HG02973 (cell line): ENCODE measurements around the gene SLC13A3.

Experiments used
- ATAC-seq: cut with Tn5 transposase; IDR thresholded peaks from one replicate; pipeline ENCODE4 v1.9.1; 2021; ENCODE audit warnings: moderate library complexity; ENCODE audit not compliant: unreplicated experiment

Gene SLC13A3

DNA sequence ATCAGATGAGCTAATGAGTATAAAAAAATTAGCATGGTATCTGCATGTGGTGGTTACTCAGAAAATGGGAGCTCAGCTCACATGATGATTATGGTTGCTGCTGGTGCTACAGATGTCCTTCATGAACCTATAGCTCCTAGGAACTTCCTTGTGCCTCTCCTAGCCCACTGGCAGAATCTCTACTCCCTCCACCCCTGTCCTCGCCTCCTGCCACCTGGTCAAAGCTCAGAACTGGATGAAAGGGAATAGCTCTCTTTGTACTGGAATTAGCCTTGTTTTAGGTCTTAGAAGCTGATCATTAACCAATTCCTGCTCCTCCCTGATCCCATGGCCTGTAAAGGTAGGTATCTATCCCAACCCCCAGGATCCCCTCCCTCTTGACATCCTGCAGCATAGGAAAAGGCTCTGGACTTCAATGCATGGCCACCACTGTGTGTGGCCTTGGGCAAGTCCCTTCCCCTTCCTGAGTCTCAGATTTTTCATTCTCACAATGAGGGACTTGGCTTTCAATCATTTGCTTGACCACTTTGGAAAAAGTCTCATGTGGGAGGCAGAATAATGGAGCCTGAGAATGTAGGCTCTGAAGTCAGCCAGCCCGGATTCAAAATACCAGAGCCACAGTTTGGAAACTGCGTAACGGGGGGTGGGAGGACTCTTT is 43.9 kb downstream of the SLC13A3 start:
- no peak for ATAC-seq

DNA sequence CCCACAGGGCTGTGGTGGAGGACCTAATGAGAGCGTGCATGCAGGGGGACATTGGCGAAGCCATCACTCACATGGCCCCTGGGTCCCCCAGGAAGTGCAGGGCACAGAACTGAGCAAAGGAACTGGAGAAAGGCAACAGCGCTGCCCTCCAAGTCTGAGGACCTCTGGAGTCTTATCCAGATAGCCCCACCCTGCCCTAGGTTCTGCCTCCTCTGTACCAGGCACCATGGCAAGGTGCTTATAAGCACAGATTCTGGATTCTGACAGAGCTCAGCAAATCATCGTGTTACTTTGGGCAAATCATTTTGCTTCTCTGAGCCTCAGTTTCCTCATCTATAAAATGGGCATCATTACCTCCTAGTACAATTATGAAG is 44.5 kb downstream of the SLC13A3 start:
- ATAC-seq: no peak

DNA sequence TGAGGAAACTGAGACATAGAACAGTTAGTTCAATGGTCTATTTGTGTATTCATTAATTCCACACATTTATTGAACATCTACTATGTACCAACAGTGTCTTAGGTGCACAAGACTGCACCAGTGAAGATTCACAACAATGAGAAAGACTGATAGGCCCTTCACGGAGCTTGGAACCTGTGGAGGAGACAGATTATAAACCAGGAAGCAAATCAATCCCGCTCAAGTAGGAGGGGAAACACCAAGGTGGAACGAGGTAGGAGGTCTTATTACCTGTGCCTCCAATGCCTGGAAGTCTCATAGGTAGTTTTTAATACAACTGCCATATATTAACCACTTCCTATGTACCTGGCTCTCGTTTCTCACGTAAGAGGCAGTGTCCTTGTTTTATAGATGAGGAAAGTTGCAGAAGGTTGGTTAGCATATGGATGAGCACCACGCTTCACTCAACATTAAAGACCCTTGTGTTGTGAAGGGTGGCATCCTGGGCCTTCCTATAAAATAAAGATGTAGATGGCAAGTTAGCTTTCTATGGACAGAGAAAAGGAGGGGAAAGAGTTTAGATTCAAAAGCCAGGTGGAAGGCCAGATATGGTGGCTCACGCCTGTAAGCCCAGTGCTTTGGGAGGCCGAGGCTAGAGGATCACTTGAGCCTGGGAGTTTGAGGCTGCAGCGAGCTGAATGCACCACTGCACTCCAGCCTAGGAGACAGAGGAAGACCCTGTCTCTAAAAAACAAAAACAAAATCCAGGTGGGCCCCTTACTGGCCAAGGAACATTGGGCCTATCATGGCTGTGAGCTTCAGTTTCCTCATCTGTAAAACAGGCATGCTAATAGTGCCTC is 45.1 kb downstream of the SLC13A3 start:
- no peak for ATAC-seq

DNA sequence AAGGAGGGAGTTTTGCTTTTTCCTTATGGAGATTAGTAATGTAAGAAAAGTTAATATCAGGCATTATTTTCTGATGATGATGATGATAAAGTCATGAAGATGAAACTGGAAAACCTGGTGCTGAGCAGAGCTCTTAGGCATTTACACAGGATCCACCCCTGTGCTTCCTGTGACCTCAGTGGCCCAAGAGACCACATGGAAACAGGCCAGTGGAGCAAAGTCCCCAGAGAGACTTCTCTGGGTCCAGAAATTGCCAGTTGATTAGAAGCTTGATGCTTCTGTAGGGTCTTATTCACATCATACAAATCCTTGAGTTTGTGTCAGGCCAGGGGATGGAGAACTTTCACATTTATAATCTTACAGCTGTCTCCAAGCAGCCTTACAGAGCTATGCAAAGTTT is 46.1 kb downstream of the SLC13A3 start:
- ATAC-seq: no peak

DNA sequence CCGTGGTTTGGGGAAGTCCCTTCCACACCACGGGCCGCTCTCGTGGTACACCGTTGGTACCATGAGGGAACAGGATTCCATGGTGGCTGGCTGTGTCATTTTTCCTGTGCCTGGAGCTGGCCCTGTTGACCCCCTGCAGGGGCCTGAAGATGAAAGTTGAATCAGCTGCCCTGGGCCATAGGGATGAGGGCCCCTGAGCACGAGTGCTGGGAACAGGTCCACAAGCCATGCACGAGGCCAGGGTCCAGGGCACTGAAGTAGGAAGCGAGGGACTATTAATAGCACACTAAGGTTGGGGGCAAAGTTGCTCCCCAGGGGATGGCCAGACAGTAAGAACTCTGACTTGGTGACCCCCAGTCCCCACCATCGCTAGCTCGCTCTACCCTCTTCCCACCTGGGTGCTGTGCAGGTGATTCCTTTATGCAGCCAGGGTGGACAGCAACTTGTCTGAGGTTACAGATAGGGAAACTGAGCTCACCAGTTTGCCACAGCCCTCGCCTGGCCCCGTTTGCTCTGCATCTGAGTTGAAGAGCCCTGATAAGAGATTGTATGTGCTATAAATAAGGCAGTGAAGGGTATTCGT is 46.6 kb downstream of the SLC13A3 start:
- no peak for ATAC-seq

DNA sequence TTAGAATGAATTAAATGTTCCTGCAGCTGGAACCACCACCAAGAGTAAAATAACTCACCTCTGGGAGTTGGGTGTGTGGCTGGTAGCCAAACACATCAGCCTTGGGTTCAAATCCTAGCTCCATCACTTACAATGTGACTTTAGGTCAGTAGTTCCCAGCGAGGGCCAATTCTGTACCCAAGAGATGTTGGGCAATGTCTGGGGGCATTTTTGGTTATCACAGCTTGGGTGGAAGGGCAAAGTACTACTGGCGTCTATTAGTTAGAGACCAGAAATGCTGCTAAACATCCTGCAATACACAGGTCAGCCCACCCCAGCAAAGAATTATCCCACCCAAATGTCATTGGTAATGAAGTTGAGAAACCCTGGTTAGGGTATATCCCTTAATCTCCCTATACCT is 48.8 kb downstream of the SLC13A3 start:
- no peak for ATAC-seq

DNA sequence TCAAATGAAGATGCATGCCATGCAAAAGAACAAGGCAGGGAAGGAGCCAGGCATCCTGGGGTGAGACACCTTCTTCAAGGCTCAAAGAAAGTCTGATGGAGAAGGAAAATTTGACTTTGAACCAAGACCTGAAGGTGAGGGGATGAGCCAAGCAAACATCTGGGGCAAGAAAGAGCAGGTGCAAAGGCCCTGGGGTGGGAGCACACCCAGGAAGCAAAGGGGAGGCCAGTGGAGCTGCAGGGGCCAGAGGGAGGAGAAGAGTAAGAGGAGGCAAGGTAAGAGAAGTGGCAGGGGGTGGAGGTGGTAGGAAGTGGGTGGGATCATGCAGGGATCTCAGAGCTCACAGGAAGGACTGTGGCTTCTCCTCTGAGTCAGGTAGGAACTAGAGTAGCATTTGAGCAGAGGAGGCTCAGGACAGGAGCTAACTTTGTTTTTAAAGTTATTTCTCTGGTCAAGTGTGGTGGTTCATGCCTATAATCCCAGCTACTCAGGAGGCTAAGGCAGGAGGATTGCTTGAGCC is 49.6 kb downstream of the SLC13A3 start:
- ATAC-seq: no peak

DNA sequence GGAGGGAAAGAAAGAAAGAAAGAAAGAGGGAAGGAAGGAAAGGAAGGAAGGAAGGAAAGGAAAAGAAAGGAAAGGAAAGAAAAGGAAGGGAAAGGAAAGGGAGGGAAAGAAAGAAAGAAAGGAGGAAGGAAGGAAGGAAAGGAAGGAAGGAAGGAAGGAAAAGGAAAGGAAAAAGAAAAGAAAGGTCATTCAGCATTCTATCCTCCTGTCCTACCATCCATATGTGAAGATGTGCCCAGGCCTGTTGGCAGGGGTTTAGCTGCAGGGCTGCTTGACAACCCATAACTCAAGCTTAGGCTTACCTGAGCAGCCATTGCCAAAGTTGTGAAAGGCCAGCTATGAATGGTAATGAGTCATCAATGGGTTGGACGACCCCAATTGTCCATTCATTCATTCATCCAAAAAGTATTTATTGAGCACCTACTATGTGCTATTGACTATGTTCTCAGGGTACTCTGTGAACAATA is 50.9 kb downstream of the SLC13A3 start:
- no peak for ATAC-seq

DNA sequence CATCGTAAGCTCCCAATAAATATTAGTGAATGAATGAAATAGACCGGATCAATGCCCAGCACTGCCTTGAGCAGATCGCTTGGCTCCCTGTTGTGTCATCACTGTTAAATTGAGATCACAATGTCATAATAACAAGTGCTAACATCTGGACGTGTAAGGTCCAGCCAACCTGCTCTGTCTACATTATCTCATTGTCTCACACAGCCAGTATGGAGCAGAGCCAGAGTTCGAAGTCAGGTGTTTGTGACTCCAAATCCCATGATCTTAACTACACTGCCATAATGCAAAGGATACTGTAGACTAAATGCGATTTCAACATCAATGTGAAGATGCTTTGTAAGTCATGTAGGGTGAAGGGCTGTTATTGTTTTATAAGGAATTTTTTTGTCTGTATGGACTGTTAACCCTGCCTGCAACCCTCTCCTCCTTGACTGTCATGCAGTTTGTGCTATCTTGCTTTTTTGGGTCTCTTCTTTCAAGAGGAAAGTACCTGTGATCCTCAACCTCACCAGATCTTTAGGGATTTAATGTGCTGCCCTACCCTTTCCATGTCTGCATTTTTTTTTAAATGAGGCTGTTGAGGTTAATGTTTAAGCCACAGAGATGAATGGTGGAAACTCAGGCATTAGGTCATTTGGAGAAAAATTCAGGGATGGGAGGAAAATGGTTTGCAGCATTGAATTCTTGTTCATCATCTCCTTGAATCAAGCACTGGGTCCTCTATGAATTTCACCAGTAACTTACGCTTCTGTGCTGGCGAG is 51.9 kb downstream of the SLC13A3 start:
- ATAC-seq: no peak

DNA sequence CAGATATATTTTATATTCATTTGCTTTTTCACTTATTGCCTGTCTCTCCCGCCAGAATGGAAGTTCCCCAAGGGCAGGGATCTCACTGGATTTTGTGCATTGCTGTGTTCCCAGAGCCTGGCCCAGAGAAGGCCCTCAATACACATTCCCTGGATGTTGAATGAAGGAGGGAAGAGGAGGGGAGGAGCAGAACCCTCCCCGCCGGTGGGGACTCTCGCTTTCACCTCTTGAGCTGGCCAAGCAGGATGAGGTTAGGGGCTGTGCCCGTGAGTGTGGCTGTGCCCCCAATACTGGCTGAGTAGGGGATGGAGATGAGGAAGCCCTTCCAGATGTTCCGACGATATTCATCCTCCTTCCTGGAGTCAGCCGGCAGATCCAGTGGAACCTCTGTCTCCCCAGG is 55.3 kb downstream of the SLC13A3 start:
- ATAC-seq: no peak

DNA sequence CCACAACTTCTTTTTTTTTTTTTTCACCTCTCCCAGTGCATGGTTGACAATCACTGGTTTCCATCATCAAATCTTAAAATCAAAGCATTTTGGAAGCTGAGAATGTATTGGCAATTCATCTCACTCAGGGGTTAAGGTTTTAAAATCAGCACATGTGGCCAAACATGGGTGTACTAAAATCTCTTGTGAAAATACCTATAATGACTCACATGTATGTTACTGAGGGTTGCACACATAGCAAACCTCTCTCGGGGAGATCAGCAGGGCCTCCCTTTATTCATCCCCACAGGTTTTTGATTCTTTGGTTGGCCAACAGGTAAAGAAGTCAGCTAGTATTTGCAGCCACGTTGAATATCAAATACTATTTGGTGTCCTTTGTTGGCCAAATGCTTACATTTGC is 56.5 kb downstream of the SLC13A3 start:
- ATAC-seq: no peak

DNA sequence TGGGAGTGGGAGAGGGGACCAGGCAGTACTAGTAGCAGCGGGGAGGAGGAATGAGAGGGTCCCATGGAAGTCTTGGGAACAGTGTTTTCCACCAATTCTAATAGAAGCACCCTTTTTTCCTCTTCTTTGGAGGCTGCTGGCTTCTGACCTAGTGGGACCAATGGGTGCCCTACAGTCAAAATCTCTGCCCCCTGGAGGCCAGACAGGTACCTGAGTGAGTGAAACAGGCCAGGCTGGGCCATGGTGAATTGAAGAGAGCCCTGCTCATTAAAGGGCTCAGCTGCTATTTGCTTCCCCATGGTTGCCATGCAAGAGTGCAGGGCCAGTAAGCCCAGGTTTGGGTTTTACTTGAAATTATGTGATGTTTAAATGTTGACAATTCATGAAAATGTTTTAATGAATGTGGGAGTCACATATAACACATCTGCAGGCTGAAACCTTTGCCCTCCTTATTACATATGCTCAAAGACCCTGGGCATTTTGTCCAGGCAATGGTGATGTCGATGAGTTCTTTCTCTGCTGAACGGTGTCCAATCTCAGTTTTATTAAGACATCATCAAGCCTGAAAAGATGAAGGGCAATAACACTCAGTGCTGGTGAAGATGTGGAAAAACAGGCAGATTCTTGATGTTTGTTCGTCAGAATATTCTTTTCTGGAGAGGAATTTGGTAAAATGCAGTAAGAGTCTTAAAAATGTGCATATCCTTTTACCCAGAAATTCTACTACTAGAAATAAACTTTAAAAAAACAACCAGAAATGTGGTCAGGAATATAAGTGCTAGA is 58.5 kb downstream of the SLC13A3 start:
- ATAC-seq: no peak

DNA sequence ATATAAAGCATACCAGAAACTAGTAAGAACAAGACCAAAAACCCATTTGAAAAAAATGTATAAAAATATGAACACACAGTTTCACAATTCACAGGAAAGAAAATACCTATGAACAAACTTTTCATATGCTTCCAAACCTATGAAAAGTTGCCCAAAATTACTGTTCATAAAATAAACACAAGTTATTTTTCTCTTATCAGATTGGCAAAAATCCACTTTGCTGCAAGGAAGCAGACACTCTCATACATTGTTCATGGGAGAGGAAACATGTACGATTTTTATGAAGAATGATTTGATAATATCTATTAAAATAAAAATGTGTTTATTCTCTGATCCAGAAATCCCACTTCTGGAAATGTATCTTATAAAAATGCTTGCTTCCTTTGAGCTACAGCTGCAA is 60.8 kb downstream of the SLC13A3 start:
- no peak for ATAC-seq

DNA sequence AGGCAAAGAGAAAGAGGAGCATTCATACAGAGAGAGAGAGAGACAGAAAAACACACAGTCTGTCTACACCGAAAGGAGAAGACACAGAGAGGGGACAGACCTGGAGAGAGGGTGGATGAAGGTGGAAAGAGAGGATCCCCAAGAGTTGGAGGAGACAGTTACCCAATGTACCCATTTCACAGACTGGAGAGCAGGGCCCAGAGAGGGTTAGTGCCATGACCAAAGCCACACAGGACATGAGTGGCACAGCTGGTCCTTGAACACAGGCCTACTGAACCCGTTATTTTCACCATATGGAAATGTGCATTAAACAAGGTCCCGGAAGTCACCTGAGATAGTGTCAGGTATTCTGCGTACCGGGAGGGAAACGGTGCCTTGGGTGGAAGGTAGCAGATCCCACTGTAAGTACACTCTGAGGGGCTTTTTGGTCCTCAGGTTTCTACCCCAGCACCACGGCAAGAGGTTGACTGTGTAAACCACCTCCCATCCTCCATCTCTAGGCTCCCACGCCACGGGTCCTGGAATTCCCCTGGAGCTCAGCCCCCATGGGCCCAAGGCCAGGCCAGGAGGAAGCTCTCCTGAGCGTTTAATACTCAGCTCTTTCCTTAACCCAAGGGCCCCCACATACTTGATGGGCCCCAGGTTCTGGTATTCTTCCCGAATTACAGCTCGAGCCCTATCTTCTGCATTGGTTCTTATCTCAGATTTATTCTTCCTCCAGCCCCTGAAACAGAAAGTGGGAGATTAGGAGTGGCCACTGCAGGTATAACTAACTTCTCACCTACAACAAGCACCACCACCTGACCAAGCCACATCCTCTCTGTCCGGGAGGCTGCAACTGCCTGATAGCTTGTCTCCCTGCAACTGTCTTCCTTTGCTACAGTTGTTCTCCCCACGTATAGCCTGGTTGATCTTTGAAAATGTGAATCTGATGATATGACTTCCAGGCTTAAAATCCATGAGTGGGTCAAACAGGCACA is 62.4 kb downstream of the SLC13A3 start:
- ATAC-seq: no peak

DNA sequence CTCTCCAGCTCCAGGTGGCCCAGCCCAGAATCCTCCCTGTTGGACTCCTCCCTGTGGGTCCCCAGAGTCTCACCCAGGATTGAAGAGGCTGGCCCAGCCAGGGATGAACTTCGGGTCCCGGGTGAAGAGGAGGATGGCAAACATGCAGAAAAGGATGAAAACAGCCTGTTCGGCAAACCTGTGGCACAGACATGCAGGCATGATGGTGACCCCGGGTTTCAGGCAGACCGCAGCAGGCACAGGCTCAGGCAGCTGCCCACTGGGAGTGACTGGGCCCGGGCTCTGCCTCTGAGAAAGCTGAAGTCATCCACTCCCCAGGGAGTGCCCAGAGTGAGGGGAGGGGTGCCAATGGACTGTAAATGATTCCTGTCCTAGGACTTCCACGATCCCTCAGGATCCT is 63.3 kb downstream of the SLC13A3 start:
- ATAC-seq: no peak

DNA sequence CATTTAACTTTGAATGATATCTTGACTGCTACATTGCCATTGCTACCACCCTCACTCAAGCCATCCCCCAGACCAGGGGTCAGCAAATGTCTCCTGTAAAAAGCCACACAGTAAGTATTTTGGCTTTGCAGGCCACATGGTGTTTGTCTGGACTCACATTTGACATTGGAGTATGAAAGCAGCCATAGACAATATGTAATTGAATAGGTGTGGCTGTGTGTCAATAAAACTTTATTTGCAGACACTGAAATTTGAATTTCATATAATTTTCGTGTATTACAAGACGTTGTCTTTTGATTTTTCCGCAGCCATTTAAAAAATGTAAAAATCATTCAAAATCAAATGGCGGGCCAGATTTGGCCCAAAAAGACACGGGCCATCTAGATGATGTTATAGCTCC is 64.5 kb downstream of the SLC13A3 start:
- ATAC-seq: no peak

DNA sequence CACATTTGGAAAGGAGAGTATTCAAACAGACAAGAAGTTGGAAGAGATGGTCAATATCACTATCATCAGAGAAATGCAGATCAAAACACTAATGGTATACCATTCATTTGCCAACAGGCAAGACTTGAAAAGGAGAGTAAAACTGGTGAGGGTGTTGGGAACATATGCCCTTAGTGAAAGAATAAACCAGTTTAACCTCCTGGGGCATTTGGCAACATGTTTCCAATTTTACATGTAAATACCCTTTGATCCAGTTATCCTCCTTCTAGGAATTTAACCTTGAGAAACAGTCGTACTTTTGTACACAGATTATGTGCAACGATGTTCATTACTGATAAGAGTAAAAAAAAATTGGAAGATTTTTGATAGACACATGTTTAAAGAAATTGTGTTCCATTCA is 66.8 kb downstream of the SLC13A3 start:
- no peak for ATAC-seq

DNA sequence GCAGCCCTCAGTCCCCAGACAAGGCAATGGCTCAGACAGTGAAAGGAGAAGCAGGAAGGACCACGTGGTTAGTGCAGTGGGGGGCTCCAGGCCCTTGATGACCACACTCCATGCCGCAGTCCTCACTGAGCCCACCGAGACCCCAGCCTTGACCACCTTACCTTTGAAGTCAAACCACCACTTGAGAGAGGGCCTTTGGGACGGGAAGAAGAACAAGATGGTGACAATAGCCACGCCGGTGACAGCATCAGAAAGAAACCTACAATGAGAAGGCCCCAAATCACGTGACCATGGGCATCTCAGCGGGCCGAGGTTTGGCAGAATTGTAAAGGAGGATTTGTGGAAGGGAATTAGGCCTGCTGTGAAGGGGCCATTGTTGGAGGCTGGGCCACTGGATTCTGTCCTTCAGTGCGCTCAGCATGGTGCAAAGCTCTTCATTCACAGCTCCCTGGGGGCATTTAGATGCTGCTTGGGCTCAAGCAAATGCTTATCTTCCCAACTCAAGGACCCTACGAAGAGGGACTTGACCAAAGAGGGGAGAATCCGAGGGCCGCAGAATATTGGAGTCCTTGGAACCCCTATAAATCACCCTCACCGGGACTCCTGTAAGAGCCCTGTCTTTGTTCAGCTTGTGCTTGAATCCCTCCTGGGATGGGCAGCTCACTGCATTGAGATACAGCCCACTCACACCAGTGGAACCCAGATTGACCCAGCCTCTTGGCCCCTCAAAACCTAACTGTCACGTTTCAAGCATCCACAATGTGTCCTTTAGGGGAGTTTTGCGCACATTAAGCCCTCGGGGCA is 67.6 kb downstream of the SLC13A3 start:
- ATAC-seq: no peak
